ENCODE data around the gene SPINDOC. TPM values are rescaled to one million over a fixed set of nuclear protein-coding genes. Genes with fewer than 3 reads are reported as not detected.
"Not testable (repeated sequence)": the region's sequence is repeated elsewhere in the genome, so short reads cannot be mapped to it uniquely, and the experiment has no call there.

SPINDOC gene
- total and polyA plus RNA-seq, 9 donors, result 5.4 to 22.7 (median 15.8) TPM

DNA sequence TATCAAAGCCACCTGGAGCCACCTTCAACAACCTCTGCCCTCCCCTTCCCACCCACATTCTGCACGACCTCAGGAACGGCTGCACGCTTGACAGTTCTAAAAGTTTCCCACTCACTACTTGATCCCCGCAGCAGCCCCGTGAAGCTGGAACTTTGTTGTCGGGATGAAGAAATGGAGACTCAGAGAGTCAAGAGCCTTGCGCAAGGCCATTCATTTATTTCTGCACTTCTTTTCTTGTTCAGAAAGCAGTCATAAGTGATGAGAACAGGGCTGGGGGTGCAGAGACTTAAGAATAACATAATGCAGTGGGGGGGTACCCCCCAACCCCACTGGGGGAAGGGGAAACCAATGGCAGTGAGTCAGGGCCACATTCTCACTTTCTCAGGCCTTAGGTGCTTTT is 42.5 kb upstream of the SPINDOC start:
- intact Hi-C loops (cut with DNase I), result no loop called here
- DNase-seq, result no peak
- H3K9me3 ChIP-seq, result no peaks in the 10 kb centered on the region
- no peak overlapping the region for H3K4me3 ChIP-seq
- no peaks in the 10 kb centered on the region for H3K27me3 ChIP-seq
- H3K4me1 ChIP-seq (ENCODE audit: insufficient read depth), result peaks cover 8% of the 10 kb centered on the region
- no peaks in the 10 kb centered on the region for H3K36me3 ChIP-seq
- WGBS, 3 donors, result 87 to 90% (median 88%) methylated on average over 7 of the region's 7 CpGs
- H3K27ac ChIP-seq, result no peak overlapping the region
- TF ChIP-seq, protein P1, sequence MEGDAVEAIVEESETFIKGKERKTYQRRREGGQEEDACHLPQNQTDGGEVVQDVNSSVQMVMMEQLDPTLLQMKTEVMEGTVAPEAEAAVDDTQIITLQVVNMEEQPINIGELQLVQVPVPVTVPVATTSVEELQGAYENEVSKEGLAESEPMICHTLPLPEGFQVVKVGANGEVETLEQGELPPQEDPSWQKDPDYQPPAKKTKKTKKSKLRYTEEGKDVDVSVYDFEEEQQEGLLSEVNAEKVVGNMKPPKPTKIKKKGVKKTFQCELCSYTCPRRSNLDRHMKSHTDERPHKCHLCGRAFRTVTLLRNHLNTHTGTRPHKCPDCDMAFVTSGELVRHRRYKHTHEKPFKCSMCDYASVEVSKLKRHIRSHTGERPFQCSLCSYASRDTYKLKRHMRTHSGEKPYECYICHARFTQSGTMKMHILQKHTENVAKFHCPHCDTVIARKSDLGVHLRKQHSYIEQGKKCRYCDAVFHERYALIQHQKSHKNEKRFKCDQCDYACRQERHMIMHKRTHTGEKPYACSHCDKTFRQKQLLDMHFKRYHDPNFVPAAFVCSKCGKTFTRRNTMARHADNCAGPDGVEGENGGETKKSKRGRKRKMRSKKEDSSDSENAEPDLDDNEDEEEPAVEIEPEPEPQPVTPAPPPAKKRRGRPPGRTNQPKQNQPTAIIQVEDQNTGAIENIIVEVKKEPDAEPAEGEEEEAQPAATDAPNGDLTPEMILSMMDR (IDR thresholded peaks at IDR 0.05), result no peak
- TF ChIP-seq POLR2A (IDR thresholded peaks at IDR 0.05) (no peak), EP300 (IDR thresholded peaks at IDR 0.05) (no peak)

- 43 to 58% (median 44%) methylated on average over 2 of the region's 2 CpGs for WGBS, 3 donors
- H3K4me3 ChIP-seq; H3K36me3 ChIP-seq; H3K27ac ChIP-seq; H3K9me3 ChIP-seq; intact Hi-C loops (cut with DNase I); DNase-seq; H3K4me1 ChIP-seq (ENCODE audit: insufficient read depth); H3K27me3 ChIP-seq: not testable (repeated sequence)
Measured at GRCh38 chr11:63771741-63772318, 41.4 kb upstream of the SPINDOC start.

- Histone ChIP-seq H3K36me3 (no peaks in the 10 kb centered on the region), H3K9me3 (no peaks in the 10 kb centered on the region), H3K4me1 (ENCODE audit: insufficient read depth) (no peaks in the 10 kb centered on the region), H3K4me3 (no peak overlapping the region), H3K27ac (no peak overlapping the region), H3K27me3 (no peaks in the 10 kb centered on the region)
- WGBS, 3 donors, result 91 to 93% (median 92%) methylated on average over 3 of the region's 3 CpGs
- intact Hi-C loops (cut with DNase I), result no loop called here
- TF ChIP-seq EP300 (IDR thresholded peaks at IDR 0.05) (no peak), POLR2A (IDR thresholded peaks at IDR 0.05) (no peak)
- TF ChIP-seq, protein P1 (IDR thresholded peaks at IDR 0.05), result no peak
- DNase-seq, result no peak
Measured at GRCh38 chr11:63775191-63775590, 38.1 kb upstream of the SPINDOC start.

- TF ChIP-seq POLR2A (IDR thresholded peaks at IDR 0.05) (no peak), EP300 (IDR thresholded peaks at IDR 0.05) (no peak)
- no peak for DNase-seq
- Histone ChIP-seq H3K36me3 (no peaks in the 10 kb centered on the region), H3K9me3 (no peaks in the 10 kb centered on the region), H3K4me3 (no peak overlapping the region), H3K4me1 (ENCODE audit: insufficient read depth) (no peaks in the 10 kb centered on the region), H3K27me3 (no peaks in the 10 kb centered on the region), H3K27ac (no peak overlapping the region)
- intact Hi-C loops (cut with DNase I), result no loop called here
- WGBS, 3 donors, result 31 to 41% (median 40%) methylated on average over 2 of the region's 2 CpGs
Measured at GRCh38 chr11:63779039-63779438, 34.2 kb upstream of the SPINDOC start.

GRCh38 chr11:63782749-63783148 is 30.5 kb upstream of the SPINDOC start:
- intact Hi-C loops (cut with DNase I), result no loop called here
- H3K36me3 ChIP-seq, result no peaks in the 10 kb centered on the region
- no peaks in the 10 kb centered on the region for H3K27me3 ChIP-seq
- no peaks in the 10 kb centered on the region for H3K4me1 ChIP-seq (ENCODE audit: insufficient read depth)
- no peak for DNase-seq
- WGBS, 3 donors, result 94 to 98% (median 94%) methylated on average over 6 of the region's 6 CpGs
- no peaks in the 10 kb centered on the region for H3K9me3 ChIP-seq
- no peak overlapping the region for H3K4me3 ChIP-seq
- TF ChIP-seq, protein P1 (IDR thresholded peaks at IDR 0.05), result no peak
- no peak for TF ChIP-seq POLR2A (IDR thresholded peaks at IDR 0.05)
- TF ChIP-seq EP300 (IDR thresholded peaks at IDR 0.05), result no peak
- no peak overlapping the region for H3K27ac ChIP-seq
